H1 (cell line): ENCODE data around the gene ZYG11B.

Experiments used
- KDM1A ChIP-seq: fragments of 200-600, 300-600 bp; sonication (generic); IDR thresholded peaks from 2 replicates; pipeline ENCODE4 v1.7.1; 2016; ENCODE audit warnings: mild to moderate bottlenecking, low read length, borderline replicate concordance
- POLR2AphosphoS5 ChIP-seq: IDR thresholded peaks from 2 replicates; pipeline ENCODE4 v1.6.1; 2011; ENCODE audit warnings: low read depth, low read length
- TCF12 ChIP-seq: IDR thresholded peaks from 2 replicates; pipeline ENCODE4 v1.6.1; 2011; ENCODE audit warnings: low read depth, mild to moderate bottlenecking, low read length
- TF ChIP-seq, protein P1 (sequence below): IDR thresholded peaks from 2 replicates; pipeline ENCODE4 v1.6.1; 2012; ENCODE audit warnings: inconsistent platforms

- no peak for TF ChIP-seq KDM1A
- no peak for TF ChIP-seq POLR2AphosphoS5
- TF ChIP-seq, protein P1, sequence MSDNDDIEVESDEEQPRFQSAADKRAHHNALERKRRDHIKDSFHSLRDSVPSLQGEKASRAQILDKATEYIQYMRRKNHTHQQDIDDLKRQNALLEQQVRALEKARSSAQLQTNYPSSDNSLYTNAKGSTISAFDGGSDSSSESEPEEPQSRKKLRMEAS, result no peak
- no peak for TF ChIP-seq TCF12
Observed at GRCh38 chr1:52695627-52696026, 30.6 kb upstream of the ZYG11B start.
